OCI-LY3 (cell line): ENCODE results near the gene AOX1.
"Not testable (repeated sequence)": the region's sequence is repeated elsewhere in the genome, so short reads cannot be mapped to it uniquely, and the experiment has no call there.

Experiments
- H2AFZ ChIP-seq: fragments of 200-600, 300-600 bp; shearing (Covaris generic); 2 replicates; pipeline ENCODE4 v1.6.0; 2014; ENCODE audit warnings: antibody characterized with exemption, low read depth, low read length
- H3K27ac ChIP-seq: fragments of 200-600, 300-600 bp; sonication (generic); 2 replicates; pipeline ENCODE4 v1.5.1; 2014; ENCODE audit warnings: mild to moderate bottlenecking, low read length, moderate library complexity, mixed read lengths
- H3K27me3 ChIP-seq: fragments of 200-600, 300-600 bp; sonication (generic); 2 replicates; pipeline ENCODE4 v1.6.1; 2014; ENCODE audit warnings: low read depth, low read length, mixed read lengths
- H3K36me3 ChIP-seq: fragments of 200-600, 300-600 bp; sonication (generic); replicated peaks from 2 replicates; pipeline ENCODE3; 2014; ENCODE audit warnings: low read depth, low read length, mixed read lengths
- H3K4me1 ChIP-seq: fragments of 300-600, 200-600 bp; sonication (generic); 2 replicates; pipeline ENCODE4 v1.6.1; 2014; ENCODE audit warnings: low read length, mixed read lengths
- H3K4me2 ChIP-seq: fragments of 200-600, 300-600 bp; sonication (generic); 2 replicates; pipeline ENCODE4 v1.6.1; 2014; ENCODE audit warnings: low read length, mixed read lengths
- H3K4me3 ChIP-seq: fragments of 300-600, 200-600 bp; sonication (generic); 2 replicates; pipeline ENCODE4 v1.5.1; 2014; ENCODE audit warnings: antibody characterized with exemption, mild to moderate bottlenecking, low read length, moderate library complexity
- H3K79me2 ChIP-seq: fragments of 300-600, 200-600 bp; shearing (Covaris generic); 2 replicates; pipeline ENCODE4 v1.6.1; 2014; ENCODE audit warnings: mild to moderate bottlenecking, low read length, mixed read lengths
- H3K9ac ChIP-seq: fragments of 300-600, 200-600 bp; shearing (Covaris generic); 2 replicates; pipeline ENCODE4 v1.6.0; 2014; ENCODE audit warnings: mild to moderate bottlenecking, low read length, moderate library complexity
- H3K9me3 ChIP-seq: fragments of 200-600, 300-600 bp; shearing (Covaris generic); 2 replicates; pipeline ENCODE4 v1.6.1; 2014; ENCODE audit warnings: low read length, mixed read lengths; ENCODE audit not compliant: insufficient read depth
- H4K20me1 ChIP-seq: fragments of 200-600, 300-600 bp; sonication (generic); 2 replicates; pipeline ENCODE4 v1.6.1; 2016; ENCODE audit warnings: low read length, mixed read lengths; ENCODE audit not compliant: insufficient read depth
- CTCF ChIP-seq: fragments of 200-600, 300-600 bp; sonication (generic); IDR thresholded peaks from 2 replicates; pipeline ENCODE4 v1.5.1; 2014; ENCODE audit warnings: antibody characterized with exemption, low read length, low read depth
- EZH2phosphoT487 ChIP-seq: fragments of 200-600 bp; shearing (Covaris generic); IDR thresholded peaks from 2 replicates; pipeline ENCODE4 v1.6.1; 2018; ENCODE audit warnings: antibody characterized with exemption, mixed run types, low read depth

The AOX1 gene

GRCh38 chr2:200679535-200679934 lies 93.7 kb downstream of the AOX1 start:
- no peak for TF ChIP-seq EZH2phosphoT487
- TF ChIP-seq CTCF = no peak
- Histone ChIP-seq H3K9ac (no peak overlapping the region), H3K9me3 (no peaks in the 10 kb centered on the region), H3K4me3 (no peak overlapping the region), H3K79me2 (no peaks in the 10 kb centered on the region), H4K20me1 (no peaks in the 10 kb centered on the region), H3K4me1 (no peaks in the 10 kb centered on the region), H2AFZ (no peak overlapping the region), H3K4me2 (no peak overlapping the region), H3K36me3 (no peaks in the 10 kb centered on the region), H3K27me3 (peaks cover 5% of the 10 kb centered on the region; the same call in 1 of the 2 replicates), H3K27ac (no peak overlapping the region)

DNA sequence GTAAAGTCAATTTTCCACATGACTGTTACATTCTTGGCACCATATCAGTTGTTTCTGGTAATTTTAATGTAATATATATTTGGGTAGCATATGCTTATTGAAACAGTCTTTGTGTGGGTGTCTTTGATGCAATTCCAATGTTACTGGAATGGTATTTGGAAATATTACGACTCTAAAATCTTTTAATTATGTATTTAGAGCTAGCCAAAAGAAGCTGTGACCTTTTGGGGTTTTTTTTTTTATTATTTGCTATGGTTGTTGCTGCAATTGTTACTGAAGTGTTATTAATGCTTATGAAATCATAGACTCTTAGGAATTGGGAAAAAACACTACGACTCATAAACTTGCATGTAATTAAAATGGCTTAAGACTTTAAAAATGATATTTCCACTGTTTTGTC lies 95.9 kb downstream of the AOX1 start:
- Histone ChIP-seq H3K79me2 (no peaks in the 10 kb centered on the region), H3K27ac (no peak overlapping the region), H3K4me1 (no peaks in the 10 kb centered on the region), H3K9ac (no peak overlapping the region), H3K36me3 (no peaks in the 10 kb centered on the region), H3K4me3 (no peak overlapping the region), H2AFZ (no peak overlapping the region), H3K4me2 (no peak overlapping the region), H3K27me3 (peaks cover 5% of the 10 kb centered on the region), H4K20me1 (no peaks in the 10 kb centered on the region), H3K9me3 (no peaks in the 10 kb centered on the region)
- no peak for TF ChIP-seq EZH2phosphoT487
- TF ChIP-seq CTCF = no peak

DNA sequence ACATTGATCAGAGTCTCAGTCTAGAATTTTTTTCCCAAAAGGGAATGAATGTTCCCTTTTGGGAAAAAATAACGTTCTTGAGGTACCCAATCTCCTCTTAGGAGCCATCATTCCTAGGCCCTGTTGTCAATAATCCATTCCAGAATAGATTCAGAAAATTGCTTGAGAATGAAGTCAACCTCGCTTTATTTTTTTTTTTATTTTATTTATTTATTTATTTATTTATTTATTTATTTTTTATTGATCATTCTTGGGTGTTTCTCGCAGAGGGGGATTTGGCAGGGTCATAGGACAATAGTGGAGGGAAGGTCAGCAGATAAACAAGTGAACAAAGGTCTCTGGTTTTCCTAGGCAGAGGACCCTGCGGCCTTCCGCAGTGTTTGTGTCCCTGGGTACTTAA lies 96.6 kb downstream of the AOX1 start:
- H3K4me1 ChIP-seq, H3K4me2 ChIP-seq, H4K20me1 ChIP-seq, H3K36me3 ChIP-seq, H3K4me3 ChIP-seq, H3K9ac ChIP-seq, H3K27ac ChIP-seq, H2AFZ ChIP-seq, H3K79me2 ChIP-seq, H3K27me3 ChIP-seq, H3K9me3 ChIP-seq: not testable (repeated sequence)

GRCh38 chr2:200687922-200688920 lies 102.4 kb downstream of the AOX1 start:
- Histone ChIP-seq H3K36me3 (no peaks in the 10 kb centered on the region), H3K4me3 (no peak overlapping the region), H3K79me2 (no peaks in the 10 kb centered on the region), H2AFZ (no peak overlapping the region), H3K4me2 (no peak overlapping the region), H3K9me3 (no peaks in the 10 kb centered on the region), H3K4me1 (no peaks in the 10 kb centered on the region), H3K27me3 (no peaks in the 10 kb centered on the region; the same call in 1 of the 2 replicates), H3K9ac (no peak overlapping the region), H4K20me1 (no peaks in the 10 kb centered on the region), H3K27ac (no peak overlapping the region)
- no peak for TF ChIP-seq CTCF
- TF ChIP-seq EZH2phosphoT487 = no peak
